ENCODE data around the gene UCHL3. TPM values are rescaled to one million over a fixed set of nuclear protein-coding genes. Genes with fewer than 3 reads are reported as not detected.
A peak's percentile ranks its signal among the peaks of the same experiment; 100 is the strongest.
"Not testable (repeated sequence)": the region's sequence is repeated elsewhere in the genome, so short reads cannot be mapped to it uniquely, and the experiment has no call there.

The UCHL3 gene
- total RNA-seq, 2 donors from 2014 or later = 42.9 to 50.7 TPM

DNA sequence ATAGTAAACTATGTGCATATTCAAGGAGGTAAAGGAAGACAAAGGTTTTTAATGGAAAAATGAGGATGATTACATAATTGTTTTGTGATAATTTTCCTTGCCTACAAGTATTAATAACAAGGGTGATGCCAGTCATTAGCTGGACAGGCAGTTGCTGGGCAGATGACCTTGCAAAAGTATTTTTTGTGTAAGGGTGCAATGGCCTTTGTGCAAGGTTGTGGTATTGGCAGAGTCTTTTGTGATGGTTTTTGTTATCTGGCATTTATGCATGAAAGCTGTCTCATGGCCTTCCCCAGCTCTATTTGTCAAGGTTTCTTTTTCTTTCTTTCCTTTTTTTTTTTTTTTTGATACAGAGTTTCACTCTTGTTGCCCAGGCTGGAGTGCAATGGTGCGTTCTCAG, 7.6 kb upstream of the UCHL3 start:
- H3K27ac ChIP-seq = no peak overlapping the region
- DNase-seq = no peak
- H3K4me1 ChIP-seq = no peaks in the 10 kb centered on the region
- no peak overlapping the region for H3K4me3 ChIP-seq
- H3K27me3 ChIP-seq = no peaks in the 10 kb centered on the region
- H3K9ac ChIP-seq (ENCODE audit: low read depth in 2 of 2, low read length in 2 of 2) = no peak overlapping the region
- TF ChIP-seq, protein P1, sequence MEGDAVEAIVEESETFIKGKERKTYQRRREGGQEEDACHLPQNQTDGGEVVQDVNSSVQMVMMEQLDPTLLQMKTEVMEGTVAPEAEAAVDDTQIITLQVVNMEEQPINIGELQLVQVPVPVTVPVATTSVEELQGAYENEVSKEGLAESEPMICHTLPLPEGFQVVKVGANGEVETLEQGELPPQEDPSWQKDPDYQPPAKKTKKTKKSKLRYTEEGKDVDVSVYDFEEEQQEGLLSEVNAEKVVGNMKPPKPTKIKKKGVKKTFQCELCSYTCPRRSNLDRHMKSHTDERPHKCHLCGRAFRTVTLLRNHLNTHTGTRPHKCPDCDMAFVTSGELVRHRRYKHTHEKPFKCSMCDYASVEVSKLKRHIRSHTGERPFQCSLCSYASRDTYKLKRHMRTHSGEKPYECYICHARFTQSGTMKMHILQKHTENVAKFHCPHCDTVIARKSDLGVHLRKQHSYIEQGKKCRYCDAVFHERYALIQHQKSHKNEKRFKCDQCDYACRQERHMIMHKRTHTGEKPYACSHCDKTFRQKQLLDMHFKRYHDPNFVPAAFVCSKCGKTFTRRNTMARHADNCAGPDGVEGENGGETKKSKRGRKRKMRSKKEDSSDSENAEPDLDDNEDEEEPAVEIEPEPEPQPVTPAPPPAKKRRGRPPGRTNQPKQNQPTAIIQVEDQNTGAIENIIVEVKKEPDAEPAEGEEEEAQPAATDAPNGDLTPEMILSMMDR (IDR thresholded peaks at IDR 0.05) = no peak
- H3K9me3 ChIP-seq = no peaks in the 10 kb centered on the region
- no peaks in the 10 kb centered on the region for H3K36me3 ChIP-seq
- intact Hi-C loops (cut with DNase I) = no loop called here

- Histone ChIP-seq H3K27me3 (no peaks in the 10 kb centered on the region), H3K27ac (no peak overlapping the region)
Observed at GRCh38 chr13:75544681-75545330, 4.8 kb upstream of the UCHL3 start.

GRCh38 chr13:75545386-75545785, 4.2 kb upstream of the UCHL3 start:
- H3K4me1 ChIP-seq; H3K27ac ChIP-seq; H3K4me3 ChIP-seq; H3K27me3 ChIP-seq; H3K36me3 ChIP-seq; H3K9ac ChIP-seq (ENCODE audit: low read depth in 2 of 2, low read length in 2 of 2); H3K9me3 ChIP-seq; DNase-seq; intact Hi-C loops (cut with DNase I): not testable (repeated sequence)

More at GRCh38 chr13:75544681-75545330, 4.8 kb upstream of the UCHL3 start:
- TF ChIP-seq, protein P1 (IDR thresholded peaks at IDR 0.05) = no peak
- H3K9ac ChIP-seq (ENCODE audit: low read depth in 2 of 2, low read length in 2 of 2) = no peak overlapping the region
- H3K4me3 ChIP-seq = no peak overlapping the region
- intact Hi-C loops (cut with DNase I) = no loop called here
- H3K4me1 ChIP-seq = no peaks in the 10 kb centered on the region
- no peaks in the 10 kb centered on the region for H3K36me3 ChIP-seq
- DNase-seq = no peak
- no peaks in the 10 kb centered on the region for H3K9me3 ChIP-seq

DNA sequence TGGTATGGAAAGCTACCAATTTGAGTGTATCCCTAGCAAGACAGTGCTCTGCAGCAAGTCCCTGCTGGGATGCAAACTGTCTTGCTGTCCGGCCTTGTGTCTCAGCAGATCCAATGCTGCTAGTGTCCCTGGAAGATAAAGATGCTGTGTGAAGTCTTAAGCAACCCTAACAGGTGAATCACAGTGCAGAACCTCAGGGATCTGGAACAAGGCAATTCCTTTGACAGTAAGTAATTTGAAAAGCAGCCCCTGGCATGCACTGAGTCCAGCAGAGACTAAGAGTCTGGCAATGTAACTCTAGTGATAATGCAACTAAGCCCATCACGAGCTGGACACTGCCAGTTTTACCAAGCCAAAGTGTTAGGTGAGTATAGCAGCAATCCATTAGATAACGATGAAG, 1.7 kb upstream of the UCHL3 start:
- H3K4me3 ChIP-seq = no peak overlapping the region
- H3K9me3 ChIP-seq = no peaks in the 10 kb centered on the region
- no peaks in the 10 kb centered on the region for H3K36me3 ChIP-seq
- TF ChIP-seq, protein P1 (IDR thresholded peaks at IDR 0.05) = no peak
- H3K9ac ChIP-seq (ENCODE audit: low read depth in 2 of 2, low read length in 2 of 2) = no peak overlapping the region
- no peaks in the 10 kb centered on the region for H3K27me3 ChIP-seq
- intact Hi-C loops (cut with DNase I) = no loop called here
- no peak overlapping the region for H3K27ac ChIP-seq
- DNase-seq = no peak
- no peaks in the 10 kb centered on the region for H3K4me1 ChIP-seq

GRCh38 chr13:75550159-75550567, 572 bp downstream of the UCHL3 start:
- Histone ChIP-seq H3K27ac (peak overlapping the region; percentile 70), H3K4me1 (no peaks in the 10 kb centered on the region), H3K9ac (ENCODE audit: low read depth in 2 of 2, low read length in 2 of 2) (peak overlapping the region; percentile 77 to 97), H3K36me3 (no peaks in the 10 kb centered on the region), H3K9me3 (no peaks in the 10 kb centered on the region), H3K27me3 (no peaks in the 10 kb centered on the region), H3K4me3 (peak overlapping the region; percentile 71)
- intact Hi-C loops (cut with DNase I) = no loop called here
- TF ChIP-seq, protein P1 (IDR thresholded peaks at IDR 0.05) = no peak
- peak; percentile 62 for DNase-seq

- H3K9ac ChIP-seq (ENCODE audit: low read depth in 2 of 2, low read length in 2 of 2) = no peak overlapping the region
- intact Hi-C loops (cut with DNase I) = no loop called here
- no peak overlapping the region for H3K4me3 ChIP-seq
- TF ChIP-seq, protein P1 (IDR thresholded peaks at IDR 0.05) = no peak
- peaks cover 6% of the 10 kb centered on the region for H3K4me1 ChIP-seq
- DNase-seq = no peak
- H3K27me3 ChIP-seq = no peaks in the 10 kb centered on the region
- H3K9me3 ChIP-seq = no peaks in the 10 kb centered on the region
- H3K36me3 ChIP-seq = no peaks in the 10 kb centered on the region
- no peak overlapping the region for H3K27ac ChIP-seq
Observed at GRCh38 chr13:75554464-75554863, 4.9 kb downstream of the UCHL3 start.

Data from colonic mucosa (tissue), 4 donors.